H1 (cell line): ENCODE measurements around the gene PPP1R3G.

Experiments
- CTCF ChIP-seq, 3 experiments: IDR thresholded peaks; 1 replicate in 2 of 3; 2 replicates in 1 of 3; pipeline versions ENCODE4 v1.5.1 to v1.6.1; 2011; ENCODE audit warnings: low read length in 3 of 3, mild to moderate bottlenecking in 3 of 3, inconsistent platforms in 2 of 3, low read depth in 1 of 3, moderate library complexity in 1 of 3; ENCODE audit not compliant: insufficient read depth in 1 of 3; ENCODE audit errors: control extremely low read depth in 1 of 3
- EZH2 ChIP-seq: fragments of 200-600 bp; sonication (generic); IDR thresholded peaks from 2 replicates; pipeline ENCODE4 v1.7.1; 2012; ENCODE audit warnings: low read depth, mild to moderate bottlenecking, moderate library complexity, low read length, inconsistent platforms; ENCODE audit not compliant: severe bottlenecking
- GTF2F1 ChIP-seq: IDR thresholded peaks from 2 replicates; pipeline ENCODE4 v1.6.1; 2012; ENCODE audit warnings: low read depth, low read length, improper control_type of control experiment, borderline replicate concordance
- POLR2A ChIP-seq, 2 experiments: IDR thresholded peaks; 1 replicate in 1 of 2; 2 replicates in 1 of 2; pipeline ENCODE4 v1.6.1; 2011; ENCODE audit warnings: low read depth in 2 of 2, low read length in 2 of 2, mild to moderate bottlenecking in 2 of 2; ENCODE audit errors: control extremely low read depth in 1 of 2

GRCh38 chr6:5085648-5086293, 630 bp downstream of the PPP1R3G start:
- TF ChIP-seq CTCF (IDR thresholded peaks at IDR 0.05; ENCODE audit: control extremely low read depth in 1 of 3, insufficient read depth in 1 of 3, low read depth in 1 of 3, low read length in 3 of 3): no peak
- no peak for TF ChIP-seq POLR2A (IDR thresholded peaks at IDR 0.05; ENCODE audit: control extremely low read depth in 1 of 2, low read depth in 2 of 2, low read length in 2 of 2)
- no peak for TF ChIP-seq GTF2F1
- peak; percentile 69 for TF ChIP-seq EZH2
